HG03520 (cell line): ENCODE measurements around the gene DECR2.

ENCODE experiments used
- ATAC-seq: cut with Tn5 transposase; IDR thresholded peaks from one replicate; pipeline ENCODE4 v1.9.1; 2021; ENCODE audit warnings: mild to moderate bottlenecking, moderate library complexity; ENCODE audit not compliant: unreplicated experiment

Gene DECR2

GRCh38 chr16:427250-427649 lies 25.6 kb downstream of the DECR2 start:
- ATAC-seq, result no peak

DNA sequence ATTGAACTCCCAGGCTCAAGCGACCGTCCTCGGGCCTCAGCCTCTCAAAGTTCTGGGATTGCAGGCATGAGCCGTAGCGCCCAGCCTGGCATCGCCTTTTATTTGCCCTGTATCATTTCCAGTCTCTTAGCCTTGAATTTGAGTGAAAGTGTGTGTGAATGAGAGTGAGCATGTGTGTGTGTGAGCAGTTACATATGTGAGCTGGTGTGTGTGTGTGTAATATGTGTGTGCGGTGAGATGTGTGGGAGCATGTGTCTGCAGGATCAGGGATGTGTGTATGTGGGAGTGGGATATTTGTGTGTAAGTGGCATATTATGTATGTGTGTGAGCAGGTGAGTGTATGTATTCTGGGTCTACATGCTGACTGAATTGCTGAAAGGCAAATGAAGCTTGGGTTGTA lies 29.2 kb downstream of the DECR2 start:
- ATAC-seq, result no peak

DNA sequence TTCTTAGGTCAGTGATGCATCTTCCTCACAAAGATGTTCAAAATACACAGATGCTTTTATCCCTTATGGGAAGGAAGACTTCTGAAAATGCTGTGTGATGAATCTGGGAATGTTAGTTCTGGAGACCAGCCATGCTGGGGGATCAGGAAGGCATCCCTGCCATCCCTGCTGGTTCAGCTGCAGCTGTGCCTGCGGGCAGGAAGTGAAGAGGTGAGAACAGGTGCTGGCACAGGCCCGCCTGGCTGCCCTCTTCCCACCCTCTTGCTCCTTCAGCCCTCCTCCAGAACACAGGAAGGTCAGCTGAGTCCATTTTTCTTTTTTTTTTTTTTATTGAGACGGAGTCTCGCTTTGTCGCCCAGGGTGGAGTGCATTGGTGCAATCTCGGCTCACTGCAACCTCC lies 38.9 kb downstream of the DECR2 start:
- ATAC-seq, result no peak

GRCh38 chr16:441447-441846 lies 39.8 kb downstream of the DECR2 start:
- ATAC-seq, result no peak

DNA sequence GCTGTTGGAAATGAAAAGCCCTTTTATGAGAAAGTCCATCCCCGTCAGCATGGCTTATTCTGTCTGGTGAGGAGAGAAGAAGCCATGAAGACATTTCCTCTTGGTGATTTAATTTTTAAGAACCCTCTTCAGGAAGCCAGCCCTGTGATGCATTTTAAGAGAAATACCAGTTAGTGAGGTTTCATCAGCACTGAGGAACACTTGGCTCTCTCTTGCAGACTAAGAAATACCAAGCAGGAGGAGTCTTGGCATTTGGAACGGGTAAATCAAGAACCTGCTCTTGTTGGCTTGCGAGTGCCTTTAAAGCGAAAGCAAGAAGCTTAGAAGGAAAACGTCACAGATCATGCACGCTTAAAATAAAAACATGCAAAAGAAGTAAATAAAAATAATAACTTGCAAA lies 41.3 kb downstream of the DECR2 start:
- ATAC-seq, result no peak

DNA sequence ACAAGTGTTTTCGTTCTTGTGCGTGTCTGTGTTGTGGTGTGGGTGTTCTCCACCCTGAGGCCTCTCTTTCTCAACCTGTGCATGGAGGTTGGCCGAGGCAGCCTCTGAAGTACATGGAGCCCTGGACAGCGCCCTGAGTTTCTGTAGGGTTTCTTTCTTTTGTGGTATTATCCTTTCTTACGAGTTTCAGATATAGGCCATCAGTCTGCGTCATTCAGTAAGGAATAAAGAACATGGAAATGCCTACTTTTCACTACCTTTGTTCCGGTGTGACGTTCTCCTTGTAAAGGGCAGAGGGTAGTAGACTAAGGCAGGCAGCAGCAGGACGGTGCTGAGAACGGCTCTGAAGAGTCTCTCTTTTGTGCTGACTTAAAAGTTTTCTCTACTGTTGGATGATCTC lies 42.3 kb downstream of the DECR2 start:
- no peak for ATAC-seq

GRCh38 chr16:445566-445965 lies 43.9 kb downstream of the DECR2 start:
- ATAC-seq, result no peak

DNA sequence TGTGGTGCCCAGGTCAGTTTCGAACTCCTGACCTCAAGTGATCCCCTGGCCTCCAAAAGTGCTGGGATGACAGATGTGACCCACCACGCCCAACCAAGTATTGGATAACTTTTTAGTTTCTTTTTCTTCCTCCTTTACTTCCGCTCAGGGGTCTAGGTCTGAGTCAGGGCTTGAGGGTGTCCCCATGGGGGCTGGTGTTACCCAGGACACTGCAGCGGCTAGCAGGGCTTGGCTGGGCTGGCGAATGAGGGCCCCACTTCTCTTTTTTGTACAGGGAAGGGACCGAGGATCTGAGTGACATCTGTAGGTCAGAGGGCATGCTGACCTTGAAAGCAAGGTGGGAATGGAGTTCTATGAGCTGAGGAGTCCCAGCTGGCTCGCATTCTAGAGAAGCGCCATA lies 48.7 kb downstream of the DECR2 start:
- ATAC-seq, result no peak

DNA sequence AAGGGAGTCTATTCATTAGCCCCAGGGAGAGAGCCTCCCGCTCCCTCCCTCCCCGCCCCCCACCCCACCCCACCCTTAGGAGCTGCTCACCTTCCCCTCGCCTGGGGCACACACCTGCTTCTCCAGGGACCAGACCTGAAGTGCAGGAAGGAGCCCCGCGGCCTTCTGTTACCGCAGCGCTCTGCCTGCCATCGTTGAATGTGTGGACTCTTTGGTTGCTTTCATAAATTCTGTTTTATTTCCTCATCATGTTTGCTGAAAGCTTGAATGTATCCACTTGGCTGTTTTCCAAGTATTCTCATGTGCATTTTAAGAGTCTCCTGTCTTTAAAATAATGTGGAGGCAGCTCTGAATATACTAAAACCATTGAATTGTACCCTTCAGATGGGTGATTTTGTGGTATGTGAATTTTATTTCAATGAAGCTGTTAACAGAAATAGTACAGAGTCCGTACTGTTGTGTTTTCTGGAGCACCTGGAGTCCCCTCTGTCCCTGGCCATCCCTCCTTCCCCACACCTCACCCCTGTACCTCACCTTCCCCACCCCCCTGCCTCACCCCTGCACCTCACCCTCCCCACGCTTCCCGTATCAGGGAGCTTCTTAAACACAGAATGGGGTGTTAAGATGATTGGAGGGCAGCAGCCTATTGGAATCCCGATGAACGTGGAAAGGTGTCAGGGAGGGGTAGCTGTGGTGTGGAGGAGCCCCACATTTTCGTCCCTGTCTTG lies 49.3 kb downstream of the DECR2 start:
- ATAC-seq, result no peak

DNA sequence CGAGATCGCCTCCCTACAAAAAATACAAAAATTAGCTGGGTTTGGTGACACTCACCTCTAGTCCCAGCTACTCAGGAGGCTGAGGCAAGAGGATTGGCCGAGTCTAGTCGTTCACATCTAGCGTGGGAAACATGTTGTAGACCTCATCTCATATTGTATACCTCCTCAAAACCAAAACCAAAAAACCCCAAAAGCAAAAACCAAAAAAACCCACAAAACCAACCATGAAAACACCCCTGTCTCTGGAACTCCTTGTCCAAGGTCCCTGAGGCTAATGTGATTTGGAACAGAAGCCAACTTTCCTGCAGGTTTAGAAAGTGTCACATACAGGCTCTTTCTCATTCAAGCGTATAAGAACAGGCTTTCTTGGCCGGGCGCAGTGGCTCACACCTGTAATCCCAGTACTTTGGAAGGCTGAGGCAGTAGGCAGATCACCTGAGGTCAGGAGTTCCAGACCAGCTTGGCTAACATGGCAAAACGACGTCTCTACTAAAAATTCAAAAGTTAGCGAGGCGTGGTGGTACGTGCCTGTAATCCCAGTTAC lies 52.8 kb downstream of the DECR2 start:
- ATAC-seq, result no peak

DNA sequence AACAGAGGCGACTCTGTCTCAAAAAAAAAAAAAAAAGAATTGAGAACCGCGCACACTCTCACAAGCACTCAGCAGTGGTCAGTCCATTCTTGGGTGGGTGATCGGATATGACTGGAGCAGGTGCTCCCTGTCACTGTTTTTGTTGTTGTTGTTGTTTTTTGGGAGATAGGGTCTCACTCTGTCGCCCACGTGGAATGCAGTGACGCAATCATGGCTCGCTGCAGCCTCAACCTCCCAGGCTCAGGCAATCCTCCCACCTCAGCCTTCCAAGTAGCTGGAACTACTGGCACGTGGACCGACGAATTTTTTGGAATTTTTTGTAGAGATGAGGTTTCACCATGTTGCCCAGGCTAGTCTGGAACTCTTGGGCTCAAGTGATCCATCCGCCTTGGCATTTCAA lies 53.8 kb downstream of the DECR2 start:
- no peak for ATAC-seq

DNA sequence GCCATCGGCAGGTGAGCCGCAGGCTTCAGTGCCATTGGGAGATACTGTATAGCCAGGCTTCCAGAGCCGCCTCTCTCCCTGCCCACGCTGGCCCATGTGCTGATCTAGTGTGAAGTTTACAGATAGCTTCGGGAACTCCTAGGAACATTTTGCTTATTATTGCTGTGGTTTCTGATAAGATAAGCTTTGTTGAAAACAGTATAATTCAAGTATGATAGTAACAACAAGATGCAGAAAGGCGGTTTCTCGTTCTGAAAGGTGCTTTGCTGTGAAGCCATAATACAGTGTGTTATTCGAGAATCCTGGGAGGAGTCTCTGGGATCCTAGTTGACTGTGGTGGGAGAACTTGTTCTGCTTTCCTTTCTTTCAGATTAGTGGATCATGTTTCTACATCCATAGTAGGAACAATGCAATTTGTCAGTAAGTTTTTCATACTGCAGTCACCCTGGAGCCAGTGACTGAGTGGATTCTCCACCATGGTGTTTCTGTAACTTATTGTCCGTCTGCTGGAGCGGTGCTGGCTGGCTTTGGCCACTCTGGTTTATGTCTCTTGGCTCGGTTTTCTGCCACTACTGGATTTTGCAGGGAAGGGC lies 55.3 kb downstream of the DECR2 start:
- no peak for ATAC-seq

DNA sequence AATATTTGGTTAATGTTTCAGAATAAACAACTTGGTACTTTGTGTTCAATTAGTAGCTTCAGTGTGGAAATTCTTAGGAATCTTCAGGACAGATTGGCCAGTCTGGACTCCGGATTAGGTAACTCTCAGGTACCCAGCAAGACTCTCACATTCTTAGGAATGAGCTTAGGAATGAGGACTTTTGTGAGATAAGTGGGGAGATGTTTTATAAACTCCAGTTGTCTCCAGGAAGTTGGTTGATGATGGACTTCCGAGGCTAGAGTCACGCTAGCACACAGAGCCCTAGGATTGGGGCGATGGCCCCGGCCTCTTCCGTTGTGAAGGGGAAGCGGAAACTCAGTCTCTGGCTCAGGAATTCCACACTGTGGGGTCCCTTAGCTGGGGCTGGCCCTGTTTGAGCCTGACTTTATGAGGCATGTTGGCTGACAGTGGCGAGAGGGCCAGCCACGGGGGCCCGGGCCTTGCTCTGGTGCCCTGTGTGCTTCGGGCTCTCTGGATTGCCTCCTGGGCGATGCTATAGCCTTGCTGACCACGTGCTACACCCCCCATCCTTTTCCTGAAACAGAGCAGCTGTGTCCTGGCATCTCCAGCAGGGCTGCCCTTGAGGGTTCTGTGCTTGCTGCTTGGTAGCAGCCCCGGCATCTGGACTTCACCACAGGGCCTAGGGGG lies 56.2 kb downstream of the DECR2 start:
- ATAC-seq, result no peak

- ATAC-seq, result no peak
These were observed 58.1 kb downstream of the DECR2 start for GRCh38 chr16:459761-460160.

DNA sequence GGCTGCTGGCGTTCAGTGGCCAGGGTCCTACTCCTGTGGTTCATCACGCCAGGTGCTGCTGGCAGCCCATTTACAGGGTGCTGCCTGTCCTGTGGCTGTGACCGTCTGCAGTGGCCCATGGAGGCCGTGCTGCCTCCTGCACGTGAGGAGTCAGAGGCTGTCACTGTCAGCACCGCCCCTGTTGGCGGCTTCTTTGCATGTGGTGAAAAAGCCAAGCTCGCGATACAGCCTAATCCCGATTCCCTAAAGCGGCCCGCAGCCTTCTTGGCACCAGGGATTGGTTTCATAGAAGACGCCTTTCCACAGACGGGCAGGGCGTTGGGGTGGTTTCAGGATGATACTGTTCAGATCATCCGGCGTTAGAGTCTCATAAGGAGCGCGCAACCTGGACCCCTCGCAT lies 59.1 kb downstream of the DECR2 start:
- ATAC-seq, result no peak
